HepG2 (cell line): Measurements from ENCODE around the gene ROM1. TPM values are rescaled to one million over a fixed set of nuclear protein-coding genes. Genes with fewer than 3 reads are reported as not detected.
A peak's percentile ranks its signal among the peaks of the same experiment; 100 is the strongest.

Experiments used
- ATRX ChIP-seq: sonication (generic); formaldehyde crosslinking; IDR thresholded peaks from 2 replicates; pipeline ENCODE4 v1.4.0; 2020; ENCODE audit warnings: missing genetic modification reagents, borderline replicate concordance
- HIVEP1 ChIP-seq: sonication (generic); formaldehyde crosslinking; IDR thresholded peaks from 2 replicates; pipeline ENCODE4 v1.4.0; 2020; ENCODE audit warnings: mild to moderate bottlenecking, missing genetic modification reagents
- NR3C1 ChIP-seq: sonication (generic); formaldehyde crosslinking; IDR thresholded peaks from 2 replicates; pipeline ENCODE4 v1.4.0; 2020; ENCODE audit warnings: missing genetic modification reagents
- REXO4 ChIP-seq: sonication (generic); formaldehyde crosslinking; IDR thresholded peaks from 2 replicates; pipeline ENCODE4 v1.8.0; 2022; ENCODE audit warnings: missing genetic modification reagents, mild to moderate bottlenecking, borderline replicate concordance
- TCF12 ChIP-seq, 2 experiments: fragments of 450-650 bp in 1 of 2; sonication (generic) in 1 of 2; formaldehyde crosslinking in 1 of 2; IDR thresholded peaks; 2 replicates each; pipeline versions ENCODE4 v1.6.1 to v1.8.0; 2017 to 2022; ENCODE audit warnings: antibody characterized with exemption in 1 of 2, mild to moderate bottlenecking in 1 of 2, missing genetic modification reagents in 1 of 2, moderate library complexity in 1 of 2
- ZNF124 ChIP-seq: sonication (generic); formaldehyde crosslinking; IDR thresholded peaks from 2 replicates; pipeline ENCODE4 v1.4.0; 2020; ENCODE audit warnings: missing genetic modification reagents
- ZNF546 ChIP-seq: sonication (generic); formaldehyde crosslinking; conservative IDR thresholded peaks from 2 replicates; pipeline ENCODE4 v1.8.1; 2023; ENCODE audit warnings: mild to moderate bottlenecking, missing genetic modification reagents
- ZNF570 ChIP-seq: sonication (generic); formaldehyde crosslinking; IDR thresholded peaks from 2 replicates; pipeline ENCODE4 v1.4.0; 2020; ENCODE audit warnings: mild to moderate bottlenecking, missing genetic modification reagents, borderline replicate concordance
- ZNF749 ChIP-seq: sonication (generic); formaldehyde crosslinking; IDR thresholded peaks from 2 replicates; pipeline ENCODE4 v1.8.0; 2022; ENCODE audit warnings: mild to moderate bottlenecking, missing genetic modification reagents, moderate library complexity, borderline replicate concordance
- polyA plus RNA-seq, 8 experiments: library from polyadenylated mRNA; depleted of rRNA in 3 of 8; stranded (reverse) in 7 of 8; unstranded in 1 of 8; fragments of >200 nt; fragmentation: Illumina TruSeq in 4 of 8; extraction: Trizol in 4 of 8; gene quantifications; 2 replicates each; pipeline versions ENCODE4 v1.2.1 to v1.2.3, GENCODE V29; 2011 to 2016; ENCODE audit warnings: low read depth in 4 of 8, missing spikeins in 1 of 8, mixed read lengths in 1 of 8; ENCODE audit not compliant: insufficient read depth in 1 of 8
- total RNA-seq, 5 experiments: library from RNA; depleted of rRNA; stranded (reverse); fragments of >200 nt; fragmentation: Illumina TruSeq; extraction: Trizol; gene quantifications; 2 replicates each; pipeline ENCODE4 v1.2.3, GENCODE V29; 2016; ENCODE audit warnings: low read depth in 1 of 5
- TF ChIP-seq, protein P1 (sequence below): sonication (generic); formaldehyde crosslinking; IDR thresholded peaks from 2 replicates; pipeline ENCODE4 v1.5.0; 2020; ENCODE audit warnings: mild to moderate bottlenecking, missing genetic modification reagents
- TF ChIP-seq, protein P2 (sequence below): sonication (generic); formaldehyde crosslinking; IDR thresholded peaks from 2 replicates; pipeline ENCODE4 v1.4.0; 2020; ENCODE audit warnings: missing genetic modification reagents, low read depth, mild to moderate bottlenecking, borderline replicate concordance
- TF ChIP-seq, protein P3 (sequence below): sonication (generic); formaldehyde crosslinking; IDR thresholded peaks from 2 replicates; pipeline ENCODE4 v1.8.0; 2022; ENCODE audit warnings: mild to moderate bottlenecking, missing genetic modification reagents
- TF ChIP-seq, protein P4 (sequence below), 2 experiments: fragments of 450-650 bp in 1 of 2; sonication (generic) in 1 of 2; formaldehyde crosslinking in 1 of 2; IDR thresholded peaks; 2 replicates each; pipeline versions ENCODE4 v1.6.1 to v1.8.0; 2016 to 2022; ENCODE audit warnings: antibody characterized with exemption in 1 of 2, mild to moderate bottlenecking in 1 of 2, missing genetic modification reagents in 1 of 2

ROM1 gene
- total and polyA plus RNA-seq, 2 of the 13 experiments (the other 11 are each of a cell fraction or from before 2014, with no cell fraction given): 1.2 to 2.4 TPM

DNA sequence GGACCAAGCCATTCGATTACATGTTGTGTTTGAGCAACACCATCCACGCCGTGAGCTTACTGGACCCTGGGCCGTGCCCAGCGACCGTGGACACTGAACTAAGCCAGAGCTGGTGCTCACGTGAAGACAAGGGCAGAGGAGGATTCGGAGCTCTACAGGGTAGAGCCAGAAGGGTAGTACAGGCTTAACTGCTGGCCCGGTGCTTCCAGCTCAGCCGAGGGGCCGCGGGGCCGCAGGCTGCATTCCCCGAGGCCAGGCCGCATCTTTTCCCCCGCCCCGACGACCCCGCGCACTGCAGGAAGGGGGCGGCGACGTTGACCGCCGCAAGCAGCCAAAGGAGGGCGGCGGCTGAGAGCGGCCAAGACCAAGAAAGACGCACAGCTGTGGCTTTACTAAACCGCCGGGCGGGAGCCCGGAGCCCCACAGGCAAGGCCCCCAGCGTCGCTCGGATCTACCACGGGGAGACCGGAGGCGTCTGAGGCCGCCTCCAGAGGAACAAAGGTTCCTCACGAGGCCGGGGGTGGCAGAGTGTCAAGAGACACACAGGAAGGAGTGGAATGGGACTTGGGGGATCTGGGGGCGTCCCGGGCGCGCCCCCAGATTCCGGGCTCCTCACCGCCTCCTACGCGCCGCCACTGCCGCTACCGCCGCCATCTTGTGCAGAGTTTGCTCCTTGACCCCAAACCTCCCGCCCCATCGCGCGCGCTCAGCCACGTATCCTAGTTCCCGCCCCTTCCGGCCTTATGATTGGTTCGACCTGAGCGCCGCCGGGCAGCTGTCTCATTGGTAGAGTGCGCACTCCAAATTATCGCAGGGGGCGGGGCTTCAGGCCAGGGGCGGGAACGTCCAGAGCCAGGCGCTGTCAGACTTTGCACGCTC, 33.1 kb downstream of the ROM1 start, which contains the start of gene GANAB (continued):
- TF ChIP-seq, protein P1, sequence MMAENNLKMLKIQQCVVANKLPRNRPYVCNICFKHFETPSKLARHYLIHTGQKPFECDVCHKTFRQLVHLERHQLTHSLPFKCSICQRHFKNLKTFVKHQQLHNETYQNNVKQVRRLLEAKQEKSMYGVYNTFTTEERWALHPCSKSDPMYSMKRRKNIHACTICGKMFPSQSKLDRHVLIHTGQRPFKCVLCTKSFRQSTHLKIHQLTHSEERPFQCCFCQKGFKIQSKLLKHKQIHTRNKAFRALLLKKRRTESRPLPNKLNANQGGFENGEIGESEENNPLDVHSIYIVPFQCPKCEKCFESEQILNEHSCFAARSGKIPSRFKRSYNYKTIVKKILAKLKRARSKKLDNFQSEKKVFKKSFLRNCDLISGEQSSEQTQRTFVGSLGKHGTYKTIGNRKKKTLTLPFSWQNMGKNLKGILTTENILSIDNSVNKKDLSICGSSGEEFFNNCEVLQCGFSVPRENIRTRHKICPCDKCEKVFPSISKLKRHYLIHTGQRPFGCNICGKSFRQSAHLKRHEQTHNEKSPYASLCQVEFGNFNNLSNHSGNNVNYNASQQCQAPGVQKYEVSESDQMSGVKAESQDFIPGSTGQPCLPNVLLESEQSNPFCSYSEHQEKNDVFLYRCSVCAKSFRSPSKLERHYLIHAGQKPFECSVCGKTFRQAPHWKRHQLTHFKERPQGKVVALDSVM (CRISPR knock-in tag): 0 out of 2 replicates have a peak, but pooled peaks have one; percentile 10
- TF ChIP-seq ZNF570 (no peak), ATRX (CRISPR knock-in tag) (no peak), TCF12 (IDR thresholded peaks at IDR 0.05) (no peak), TCF12 (CRISPR knock-in tag; IDR thresholded peaks at IDR 0.05) (peak; percentile 75; the same call in 1 of the 2 replicates), ZNF124 (CRISPR knock-in tag) (no peak), NR3C1 (CRISPR knock-in tag) (no peak), ZNF749 (CRISPR knock-in tag) (no peak), ZNF546 (CRISPR knock-in tag) (no peak), HIVEP1 (CRISPR knock-in tag) (no peak), REXO4 (CRISPR knock-in tag) (0 out of 2 replicates have a peak, but pooled peaks have one; percentile 62)
- TF ChIP-seq, protein P2, sequence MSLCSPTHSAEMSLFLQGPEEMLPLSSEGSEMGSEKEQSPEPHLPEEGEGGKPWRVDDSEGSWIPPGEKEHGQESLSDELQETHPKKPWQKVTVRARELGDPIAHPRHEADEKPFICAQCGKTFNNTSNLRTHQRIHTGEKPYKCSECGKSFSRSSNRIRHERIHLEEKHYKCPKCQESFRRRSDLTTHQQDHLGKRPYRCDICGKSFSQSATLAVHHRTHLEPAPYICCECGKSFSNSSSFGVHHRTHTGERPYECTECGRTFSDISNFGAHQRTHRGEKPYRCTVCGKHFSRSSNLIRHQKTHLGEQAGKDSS (CRISPR knock-in tag): peak; percentile 16; the same call in 1 of the 2 replicates
- TF ChIP-seq, protein P3, sequence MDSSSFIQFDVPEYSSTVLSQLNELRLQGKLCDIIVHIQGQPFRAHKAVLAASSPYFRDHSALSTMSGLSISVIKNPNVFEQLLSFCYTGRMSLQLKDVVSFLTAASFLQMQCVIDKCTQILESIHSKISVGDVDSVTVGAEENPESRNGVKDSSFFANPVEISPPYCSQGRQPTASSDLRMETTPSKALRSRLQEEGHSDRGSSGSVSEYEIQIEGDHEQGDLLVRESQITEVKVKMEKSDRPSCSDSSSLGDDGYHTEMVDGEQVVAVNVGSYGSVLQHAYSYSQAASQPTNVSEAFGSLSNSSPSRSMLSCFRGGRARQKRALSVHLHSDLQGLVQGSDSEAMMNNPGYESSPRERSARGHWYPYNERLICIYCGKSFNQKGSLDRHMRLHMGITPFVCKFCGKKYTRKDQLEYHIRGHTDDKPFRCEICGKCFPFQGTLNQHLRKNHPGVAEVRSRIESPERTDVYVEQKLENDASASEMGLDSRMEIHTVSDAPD: peak; percentile 69
- TF ChIP-seq, protein P4, sequence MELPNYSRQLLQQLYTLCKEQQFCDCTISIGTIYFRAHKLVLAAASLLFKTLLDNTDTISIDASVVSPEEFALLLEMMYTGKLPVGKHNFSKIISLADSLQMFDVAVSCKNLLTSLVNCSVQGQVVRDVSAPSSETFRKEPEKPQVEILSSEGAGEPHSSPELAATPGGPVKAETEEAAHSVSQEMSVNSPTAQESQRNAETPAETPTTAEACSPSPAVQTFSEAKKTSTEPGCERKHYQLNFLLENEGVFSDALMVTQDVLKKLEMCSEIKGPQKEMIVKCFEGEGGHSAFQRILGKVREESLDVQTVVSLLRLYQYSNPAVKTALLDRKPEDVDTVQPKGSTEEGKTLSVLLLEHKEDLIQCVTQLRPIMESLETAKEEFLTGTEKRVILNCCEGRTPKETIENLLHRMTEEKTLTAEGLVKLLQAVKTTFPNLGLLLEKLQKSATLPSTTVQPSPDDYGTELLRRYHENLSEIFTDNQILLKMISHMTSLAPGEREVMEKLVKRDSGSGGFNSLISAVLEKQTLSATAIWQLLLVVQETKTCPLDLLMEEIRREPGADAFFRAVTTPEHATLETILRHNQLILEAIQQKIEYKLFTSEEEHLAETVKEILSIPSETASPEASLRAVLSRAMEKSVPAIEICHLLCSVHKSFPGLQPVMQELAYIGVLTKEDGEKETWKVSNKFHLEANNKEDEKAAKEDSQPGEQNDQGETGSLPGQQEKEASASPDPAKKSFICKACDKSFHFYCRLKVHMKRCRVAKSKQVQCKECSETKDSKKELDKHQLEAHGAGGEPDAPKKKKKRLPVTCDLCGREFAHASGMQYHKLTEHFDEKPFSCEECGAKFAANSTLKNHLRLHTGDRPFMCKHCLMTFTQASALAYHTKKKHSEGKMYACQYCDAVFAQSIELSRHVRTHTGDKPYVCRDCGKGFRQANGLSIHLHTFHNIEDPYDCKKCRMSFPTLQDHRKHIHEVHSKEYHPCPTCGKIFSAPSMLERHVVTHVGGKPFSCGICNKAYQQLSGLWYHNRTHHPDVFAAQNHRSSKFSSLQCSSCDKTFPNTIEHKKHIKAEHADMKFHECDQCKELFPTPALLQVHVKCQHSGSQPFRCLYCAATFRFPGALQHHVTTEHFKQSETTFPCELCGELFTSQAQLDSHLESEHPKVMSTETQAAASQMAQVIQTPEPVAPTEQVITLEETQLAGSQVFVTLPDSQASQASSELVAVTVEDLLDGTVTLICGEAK (IDR thresholded peaks at IDR 0.05): no peak
- TF ChIP-seq, protein P4 (CRISPR knock-in tag; IDR thresholded peaks at IDR 0.05): peak; percentile 38; the same call in 1 of the 2 replicates
